B cell (primary cell): Measurements from ENCODE around the gene EHD3. TPM values are rescaled to one million over a fixed set of nuclear protein-coding genes. Genes with fewer than 3 reads are reported as not detected.

Source experiments
- ATAC-seq: fragments of 200-7000 bp; cut with Tn5 transposase; one replicate; pipeline ENCODE4 v1.10.0; 2021; ENCODE audit warnings: low read depth, mild to moderate bottlenecking, moderate number of reproducible peaks, moderate library complexity
- CTCF ChIA-PET: fragments of 350-600 bp; sonication (Branson Sonifier 250); formaldehyde crosslinking; loops from one replicate; lab custom pipeline; 2021; ENCODE audit warnings: antibody characterized with exemption, inconsistent platforms; lab: Charles Lee
- POLR2A ChIA-PET: fragments of 350-600 bp; sonication (Branson Sonifier 250); formaldehyde crosslinking; loops from one replicate; lab custom pipeline; 2021; ENCODE audit warnings: antibody characterized with exemption; lab: Charles Lee
- DNase-seq: peaks from one replicate; pipeline ENCODE4 v3.0.0; 2013
- H2AFZ ChIP-seq: 2 replicates; pipeline ENCODE4 v1.6.1; 2012; ENCODE audit warnings: mild to moderate bottlenecking, low read depth, low read length; ENCODE audit not compliant: insufficient read depth, poor library complexity, severe bottlenecking
- H3K27ac ChIP-seq, 2 donors: 1 replicate in 1 of 2; 2 replicates in 1 of 2; pipeline ENCODE4 v1.5.1; 2012 to 2013; ENCODE audit warnings: low read length in 2 of 2, mild to moderate bottlenecking in 2 of 2, moderate library complexity in 1 of 2
- H3K27me3 ChIP-seq, 4 experiments: fragments of 200-600 bp in 1 of 4; sonication (generic) in 1 of 4; replicated peaks in 1 of 4; 1 replicate in 2 of 4; 2 replicates in 2 of 4; pipeline versions ENCODE4 v1.6.1 to v1.7.0; 2013 to 2016; ENCODE audit warnings: low read length in 3 of 4, mild to moderate bottlenecking in 2 of 4, mixed read lengths in 1 of 4, moderate library complexity in 1 of 4; ENCODE audit not compliant: insufficient read depth in 4 of 4, control insufficient read depth in 3 of 4; ENCODE audit errors: control extremely low read depth in 1 of 4
- H3K36me3 ChIP-seq, 2 experiments: replicated peaks in 1 of 2; 1 replicate in 1 of 2; 2 replicates in 1 of 2; pipeline versions ENCODE4 v1.6.1 to v1.7.1; 2013; ENCODE audit warnings: low read length in 1 of 2; ENCODE audit not compliant: insufficient read depth in 2 of 2, control insufficient read depth in 1 of 2; ENCODE audit errors: control extremely low read depth in 1 of 2, extremely low read depth in 1 of 2
- H3K4me1 ChIP-seq, 2 donors: fragments of 200-600 bp in 1 of 2; sonication (generic) in 1 of 2; 1 replicate in 1 of 2; 2 replicates in 1 of 2; pipeline versions ENCODE4 v1.5.1 to v1.6.1; 2013 to 2017; ENCODE audit warnings: low read length in 2 of 2; ENCODE audit not compliant: control insufficient read depth in 2 of 2, insufficient read depth in 2 of 2
- H3K4me2 ChIP-seq: replicated peaks from 2 replicates; pipeline ENCODE3; 2012; ENCODE audit warnings: mild to moderate bottlenecking, low read depth, low read length; ENCODE audit not compliant: poor library complexity, severe bottlenecking
- H3K4me3 ChIP-seq, 5 experiments: fragments of 200-600 bp in 1 of 5; sonication (generic) in 1 of 5; 1 replicate in 3 of 5; 2 replicates in 2 of 5; pipeline versions ENCODE4 v1.5.1 to v1.7.0; 2011 to 2016; ENCODE audit warnings: low read length in 4 of 5, mild to moderate bottlenecking in 4 of 5, low read depth in 2 of 5, control low read depth in 1 of 5, moderate library complexity in 1 of 5; ENCODE audit not compliant: insufficient read depth in 1 of 5; ENCODE audit errors: control extremely low read depth in 1 of 5, extremely low read depth in 1 of 5
- H3K79me2 ChIP-seq: fragments of 200-600 bp; sonication (generic); one replicate; pipeline ENCODE4 v1.6.0; 2016; ENCODE audit warnings: low read length; ENCODE audit not compliant: control insufficient read depth, insufficient read depth
- H3K9ac ChIP-seq: fragments of 200-600 bp; sonication (generic); 2 replicates; pipeline ENCODE4 v1.6.1; 2017; ENCODE audit warnings: mild to moderate bottlenecking, low read length, moderate library complexity
- H3K9me3 ChIP-seq, 3 donors: one replicate each; pipeline versions ENCODE4 v1.6.1 to v1.7.1; 2013; ENCODE audit warnings: low read length in 2 of 3; ENCODE audit not compliant: control insufficient read depth in 2 of 3, insufficient read depth in 1 of 3; ENCODE audit errors: control extremely low read depth in 1 of 3
- H4K20me1 ChIP-seq: 2 replicates; pipeline ENCODE4 v1.6.0; 2012; ENCODE audit warnings: mild to moderate bottlenecking, low read length; ENCODE audit not compliant: insufficient read depth, control insufficient read depth, poor library complexity, severe bottlenecking
- H3K27ac Mint-ChIP-seq: one replicate; pipeline ENCODE4 v1.8.0; 2021; ENCODE audit warnings: mixed read lengths
- H3K27me3 Mint-ChIP-seq: one replicate; pipeline ENCODE4 v1.8.0; 2021; ENCODE audit warnings: mixed read lengths
- H3K4me1 Mint-ChIP-seq: one replicate; pipeline ENCODE4 v1.8.0; 2021; ENCODE audit warnings: mixed read lengths
- H3K4me3 Mint-ChIP-seq: one replicate; pipeline ENCODE4 v1.8.0; 2021; ENCODE audit warnings: mixed read lengths
- H3K9me3 Mint-ChIP-seq: one replicate; pipeline ENCODE4 v1.8.0; 2022; ENCODE audit warnings: mixed read lengths; ENCODE audit not compliant: insufficient read depth
- EZH2 ChIP-seq: IDR thresholded peaks from 2 replicates; pipeline ENCODE4 v1.6.1; 2012; ENCODE audit warnings: borderline replicate concordance, low read depth, mild to moderate bottlenecking, moderate library complexity, low read length; ENCODE audit not compliant: insufficient read depth, poor library complexity, severe bottlenecking
- WGBS: methylation state at CpG from one replicate; pipeline ENCODE4 v1.1.5; 2013; ENCODE audit warnings: missing lambda C conversion rate; ENCODE audit not compliant: insufficient coverage; 5-methylcytosine and 5-hydroxymethylcytosine counted together
- intact Hi-C: fragments of 100-400 bp; cut with micrococcal nuclease; formaldehyde crosslinking; loops from one replicate; pipeline ENCODE4 v1.10.0; 2022
- polyA plus RNA-seq: library from polyadenylated mRNA; depleted of rRNA; stranded (reverse); fragments of >200 nt; gene quantifications from 2 replicates; pipeline ENCODE4 v1.2.3, GENCODE V29; 2012
- total RNA-seq, 2 donors: library from RNA; stranded (reverse); fragments of 120-200 nt in 1 of 2; gene quantifications; 1 replicate in 1 of 2; 2 replicates in 1 of 2; pipeline versions ENCODE4 v1.2.3 to v1.2.4, GENCODE V29; 2013 to 2022
- TF ChIP-seq, protein P1 (sequence below): fragments of 200-600 bp; IDR thresholded peaks from one replicate; pipeline ENCODE4 v1.8.0; 2022; ENCODE audit warnings: antibody characterized with exemption, mild to moderate bottlenecking

Gene EHD3
- total and polyA plus RNA-seq, 2 donors (not counting 1 experiment from before 2014, with no cell fraction given): 19.0 to 60.5 TPM

DNA sequence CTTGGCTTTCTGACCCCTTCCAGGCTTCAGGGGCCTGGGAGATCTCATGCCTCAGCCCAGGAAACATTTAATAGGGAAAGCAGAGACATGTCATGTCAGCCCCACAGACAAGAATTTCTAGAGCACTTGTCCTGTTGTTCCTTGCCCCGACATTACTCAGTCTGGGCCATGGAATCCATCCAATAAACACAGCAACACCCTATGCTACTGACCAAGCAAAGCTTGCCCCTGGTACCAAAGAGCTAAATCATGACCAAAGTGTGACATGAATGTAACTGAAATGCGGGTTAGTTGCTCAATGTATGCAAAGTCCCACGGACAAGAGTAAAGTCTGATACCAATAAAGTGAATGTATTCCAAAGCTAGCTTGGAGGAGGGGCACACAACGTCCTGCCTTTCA, 35.1 kb downstream of the EHD3 start:
- intact Hi-C loops: no loop called here
- no peak overlapping the region for H3K4me2 ChIP-seq
- H3K9me3 ChIP-seq: no peaks in the 10 kb centered on the region
- H3K36me3 ChIP-seq: peaks cover 4 to 14% of the 10 kb centered on the region in 2 experiments
- no peaks in the 10 kb centered on the region for H4K20me1 ChIP-seq
- no peaks in the 10 kb centered on the region for H3K9me3 Mint-ChIP-seq
- H3K27me3 ChIP-seq: no peaks in the 10 kb centered on the region
- no peaks in the 10 kb centered on the region for H3K27me3 Mint-ChIP-seq
- DNase-seq: no peak
- peaks cover 27% of the 10 kb centered on the region for H3K4me1 Mint-ChIP-seq
- H3K9ac ChIP-seq: no peak overlapping the region
- H2AFZ ChIP-seq: no peak overlapping the region
- no peak overlapping the region for H3K4me3 Mint-ChIP-seq
- ATAC-seq: no peak
- WGBS: 96% methylated on average over 4 of the region's 4 CpGs
- TF ChIP-seq EZH2: no peak
- TF ChIP-seq, protein P1, sequence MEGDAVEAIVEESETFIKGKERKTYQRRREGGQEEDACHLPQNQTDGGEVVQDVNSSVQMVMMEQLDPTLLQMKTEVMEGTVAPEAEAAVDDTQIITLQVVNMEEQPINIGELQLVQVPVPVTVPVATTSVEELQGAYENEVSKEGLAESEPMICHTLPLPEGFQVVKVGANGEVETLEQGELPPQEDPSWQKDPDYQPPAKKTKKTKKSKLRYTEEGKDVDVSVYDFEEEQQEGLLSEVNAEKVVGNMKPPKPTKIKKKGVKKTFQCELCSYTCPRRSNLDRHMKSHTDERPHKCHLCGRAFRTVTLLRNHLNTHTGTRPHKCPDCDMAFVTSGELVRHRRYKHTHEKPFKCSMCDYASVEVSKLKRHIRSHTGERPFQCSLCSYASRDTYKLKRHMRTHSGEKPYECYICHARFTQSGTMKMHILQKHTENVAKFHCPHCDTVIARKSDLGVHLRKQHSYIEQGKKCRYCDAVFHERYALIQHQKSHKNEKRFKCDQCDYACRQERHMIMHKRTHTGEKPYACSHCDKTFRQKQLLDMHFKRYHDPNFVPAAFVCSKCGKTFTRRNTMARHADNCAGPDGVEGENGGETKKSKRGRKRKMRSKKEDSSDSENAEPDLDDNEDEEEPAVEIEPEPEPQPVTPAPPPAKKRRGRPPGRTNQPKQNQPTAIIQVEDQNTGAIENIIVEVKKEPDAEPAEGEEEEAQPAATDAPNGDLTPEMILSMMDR: no peak
- peak overlapping the region; percentile 56 for H3K27ac Mint-ChIP-seq
- H3K4me3 ChIP-seq: no peak overlapping the region
- H3K79me2 ChIP-seq: no peaks in the 10 kb centered on the region
- ChIA-PET POLR2A (interaction anchor here (0.6 to 0.7 kb wide), 2 partner anchors 13 to 212 kb away, joined by 3 to 5 read pairs; no protein-coding TSS in a partner anchor), CTCF (interaction anchor here (0.9 to 2.3 kb wide), 5 partner anchors 11 to 557 kb away, joined by 3 to 12 read pairs (median 3); no protein-coding TSS in a partner anchor)
- H3K4me1 ChIP-seq: peaks cover 6 to 15% of the 10 kb centered on the region in 2 donors
- no peak overlapping the region for H3K27ac ChIP-seq

DNA sequence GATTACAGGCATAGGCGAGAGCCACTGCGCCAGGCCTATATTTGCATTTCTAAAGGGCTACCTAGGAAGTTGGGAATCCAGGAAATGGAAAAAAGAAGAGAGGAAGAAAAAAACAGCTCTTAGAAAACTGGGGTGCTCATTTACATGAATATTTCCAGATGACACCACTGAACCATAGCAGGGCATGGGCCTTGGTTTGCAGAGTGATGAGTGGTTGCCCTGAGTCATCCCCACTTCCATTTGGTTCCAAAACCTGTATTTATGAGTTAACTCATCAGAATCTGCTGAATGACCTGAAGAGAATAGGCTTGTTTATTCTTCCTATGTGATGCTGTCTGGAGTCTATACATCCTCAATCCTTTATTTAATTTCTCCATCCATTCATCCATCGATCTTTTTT, 36.2 kb downstream of the EHD3 start:
- TF ChIP-seq EZH2: no peak
- TF ChIP-seq, protein P1: no peak
- H3K4me3 ChIP-seq: no peak overlapping the region
- WGBS: no CpG with 5 or more reads among the region's 3 CpGs
- H3K9ac ChIP-seq: no peak overlapping the region
- peak overlapping the region; percentile 18 for H3K27ac Mint-ChIP-seq
- no peaks in the 10 kb centered on the region for H3K9me3 Mint-ChIP-seq
- H3K79me2 ChIP-seq: no peaks in the 10 kb centered on the region
- no peak overlapping the region for H3K27ac ChIP-seq
- H3K9me3 ChIP-seq: no peaks in the 10 kb centered on the region
- no peak overlapping the region for H2AFZ ChIP-seq
- CTCF ChIA-PET: interaction anchor here (0.7 to 2.3 kb wide), 6 partner anchors 9 to 559 kb away, joined by 3 to 12 read pairs (median 4); no protein-coding TSS in a partner anchor
- peaks cover 27% of the 10 kb centered on the region for H3K4me1 Mint-ChIP-seq
- peaks cover 5% of the 10 kb centered on the region for H3K27me3 Mint-ChIP-seq
- no peaks in the 10 kb centered on the region for H3K27me3 ChIP-seq
- ATAC-seq (no peak), DNase-seq (no peak)
- H3K4me3 Mint-ChIP-seq: no peak overlapping the region
- no peaks in the 10 kb centered on the region for H4K20me1 ChIP-seq
- H3K4me1 ChIP-seq: peaks cover 6 to 15% of the 10 kb centered on the region in 2 donors
- intact Hi-C loops: no loop called here
- POLR2A ChIA-PET: interaction anchor here (0.7 to 2.4 kb wide), 2 partner anchors 14 to 48 kb away, joined by 5 read pairs; no protein-coding TSS in a partner anchor
- H3K4me2 ChIP-seq: no peak overlapping the region
- peaks cover 4 to 13% of the 10 kb centered on the region in 2 experiments for H3K36me3 ChIP-seq
